SK-N-SH (cell line): ENCODE measurements around the gene CYFIP1. TPM values are rescaled to one million over a fixed set of nuclear protein-coding genes. Genes with fewer than 3 reads are reported as not detected.

ENCODE experiments used
- CTCF ChIA-PET: fragments of 300-600, 350-600 bp; formaldehyde crosslinking; extraction: SDS; loops from one replicate; lab custom pipeline; 2021; lab: Yijun Ruan, JAX
- POLR2A ChIA-PET: fragments of 350-600 bp; sonication (Branson Sonifier 250); formaldehyde crosslinking; extraction: SDS; loops from one replicate; lab custom pipeline; 2020; ENCODE audit warnings: antibody characterized with exemption, inconsistent platforms; lab: Yijun Ruan, JAX
- DNase-seq: peaks from one replicate; pipeline ENCODE4 v3.0.0; 2012
- H2AFZ ChIP-seq: fragments of 200-600 bp; sonication (generic); 2 replicates; pipeline ENCODE4 v1.8.1; 2016; ENCODE audit warnings: antibody characterized with exemption, mild to moderate bottlenecking, low read depth
- H3F3A ChIP-seq: fragments of 200-600 bp; sonication (generic); replicated peaks from 2 replicates; pipeline ENCODE3; 2016; ENCODE audit warnings: antibody characterized with exemption, mild to moderate bottlenecking; ENCODE audit not compliant: insufficient read depth
- H3K27ac ChIP-seq, 2 experiments: fragments of 200-500 bp in 1 of 2; fragments of 200-600 bp in 1 of 2; sonication (Bioruptor generic) in 1 of 2; sonication (generic), shearing (Covaris generic) in 1 of 2; 2 replicates each; pipeline versions ENCODE4 v1.5.1 to v1.6.1; 2014 to 2016; ENCODE audit warnings: low read depth in 2 of 2, inconsistent platforms in 1 of 2, low read length in 1 of 2, mild to moderate bottlenecking in 1 of 2, mixed read lengths in 1 of 2
- H3K27me3 ChIP-seq: fragments of 200-600 bp; sonication (generic), shearing (Covaris generic); 2 replicates; pipeline ENCODE4 v1.6.1; 2016; ENCODE audit warnings: mixed run types; ENCODE audit not compliant: insufficient read depth
- H3K36me3 ChIP-seq, 2 experiments: fragments of 200-500 bp in 1 of 2; fragments of 200-600 bp in 1 of 2; sonication (Bioruptor generic) in 1 of 2; sonication (generic) in 1 of 2; replicated peaks in 1 of 2; 2 replicates each; pipeline versions ENCODE3 to v1.5.1; 2014 to 2016; ENCODE audit warnings: low read length in 1 of 2, mild to moderate bottlenecking in 1 of 2; ENCODE audit not compliant: insufficient read depth in 2 of 2, control insufficient read depth in 1 of 2
- H3K4me1 ChIP-seq, 2 experiments: fragments of 200-500 bp in 1 of 2; fragments of 200-600 bp in 1 of 2; sonication (Bioruptor generic) in 1 of 2; sonication (generic), shearing (Covaris generic) in 1 of 2; 2 replicates each; pipeline versions ENCODE4 v1.5.1 to v1.6.1; 2014 to 2016; ENCODE audit warnings: low read depth in 1 of 2, low read length in 1 of 2, mixed run types in 1 of 2; ENCODE audit not compliant: insufficient read depth in 2 of 2, control insufficient read depth in 1 of 2
- H3K4me2 ChIP-seq: fragments of 200-600 bp; sonication (generic), shearing (Covaris generic); 2 replicates; pipeline ENCODE4 v1.6.1; 2017; ENCODE audit warnings: mixed run types
- H3K4me3 ChIP-seq, 2 experiments: fragments of 200-500 bp in 1 of 2; fragments of 200-600 bp in 1 of 2; sonication (Bioruptor generic) in 1 of 2; sonication (generic), shearing (Covaris generic) in 1 of 2; 2 replicates each; pipeline versions ENCODE4 v1.5.1 to v1.8.1; 2014 to 2016; ENCODE audit warnings: low read depth in 2 of 2, inconsistent platforms in 1 of 2, low read length in 1 of 2, mild to moderate bottlenecking in 1 of 2, mixed read lengths in 1 of 2, moderate library complexity in 1 of 2
- H3K79me2 ChIP-seq: fragments of 200-600 bp; sonication (generic); 2 replicates; pipeline ENCODE4 v1.8.1; 2017; ENCODE audit warnings: mild to moderate bottlenecking; ENCODE audit not compliant: insufficient read depth
- H3K9ac ChIP-seq: fragments of 200-600 bp; sonication (generic); 2 replicates; pipeline ENCODE4 v1.6.1; 2017; ENCODE audit warnings: mixed run types
- H3K9me2 ChIP-seq: fragments of 200-600 bp; sonication (generic); 2 replicates; pipeline ENCODE4 v1.6.1; 2017; ENCODE audit warnings: mixed run types
- H3K9me3 ChIP-seq: fragments of 200-600 bp; sonication (generic); 2 replicates; pipeline ENCODE4 v1.6.1; 2017; ENCODE audit warnings: mixed run types, mild to moderate bottlenecking, moderate library complexity
- H4K20me1 ChIP-seq: fragments of 200-600 bp; sonication (generic); 2 replicates; pipeline ENCODE4 v1.6.1; 2017; ENCODE audit warnings: mild to moderate bottlenecking, mixed run types; ENCODE audit not compliant: insufficient read depth
- CHD2 ChIP-seq: fragments of 150-350 bp; IDR thresholded peaks from 2 replicates; pipeline ENCODE4 v1.6.1; 2018; ENCODE audit warnings: low read length; ENCODE audit not compliant: partially characterized antibody
- ELF1 ChIP-seq: IDR thresholded peaks from 2 replicates; pipeline ENCODE4 v1.4.0; 2012
- FOXJ3 ChIP-seq: sonication (generic); formaldehyde crosslinking; IDR thresholded peaks from 2 replicates; pipeline ENCODE4 v1.5.1; 2020; ENCODE audit warnings: mild to moderate bottlenecking, missing genetic modification reagents
- GABPA ChIP-seq: IDR thresholded peaks from 2 replicates; pipeline ENCODE4 v1.4.0; 2012; ENCODE audit warnings: low read depth, mild to moderate bottlenecking
- IRF3 ChIP-seq: fragments of 150-350 bp; IDR thresholded peaks from 2 replicates; pipeline ENCODE4 v1.6.1; 2016; ENCODE audit warnings: mild to moderate bottlenecking, low read depth, low read length
- JUND ChIP-seq: IDR thresholded peaks from 2 replicates; pipeline ENCODE4 v1.4.0; 2012
- MEF2A ChIP-seq: IDR thresholded peaks from 2 replicates; pipeline ENCODE4 v1.4.0; 2012; ENCODE audit warnings: low read depth, borderline replicate concordance
- MXI1 ChIP-seq: IDR thresholded peaks from 2 replicates; pipeline ENCODE4 v1.6.1; 2012; ENCODE audit warnings: mild to moderate bottlenecking, low read depth, low read length, improper control_type of control experiment
- NRF1 ChIP-seq: IDR thresholded peaks from 2 replicates; pipeline ENCODE4 v1.6.1; 2012; ENCODE audit warnings: low read depth, mild to moderate bottlenecking, low read length
- SIN3A ChIP-seq: IDR thresholded peaks from 2 replicates; pipeline ENCODE4 v1.6.1; 2012; ENCODE audit warnings: low read depth, mild to moderate bottlenecking, low read length, moderate library complexity, borderline replicate concordance
- SMC3 ChIP-seq: IDR thresholded peaks from 2 replicates; pipeline ENCODE4 v1.6.1; 2012; ENCODE audit warnings: low read depth, low read length, improper control_type of control experiment
- TAF1 ChIP-seq: IDR thresholded peaks from 2 replicates; pipeline ENCODE4 v1.6.1; 2012; ENCODE audit warnings: low read depth, mild to moderate bottlenecking, low read length, moderate library complexity, borderline replicate concordance
- WGBS: methylation state at CpG from one replicate; pipeline ENCODE4 v1.1.6; 2017; ENCODE audit warnings: low lambda C conversion rate; 5-methylcytosine and 5-hydroxymethylcytosine counted together
- polyA plus RNA-seq, 3 experiments: library from polyadenylated mRNA; depleted of rRNA; stranded (reverse); fragments of >200 nt; gene quantifications; 2 replicates each; pipeline ENCODE4 v1.2.3, GENCODE V29; 2012
- TF ChIP-seq, protein P1 (sequence below): fragments of 200-600 bp; sonication (generic); IDR thresholded peaks from 2 replicates; pipeline ENCODE4 v1.6.1; 2017; ENCODE audit warnings: antibody characterized with exemption, mild to moderate bottlenecking, moderate library complexity
- TF ChIP-seq, protein P2 (sequence below): IDR thresholded peaks from 2 replicates; pipeline ENCODE4 v1.6.1; 2012; ENCODE audit warnings: mild to moderate bottlenecking, low read depth, low read length, moderate library complexity

CYFIP1 gene
- polyA plus RNA-seq, 1 of the 3 experiments (the other 2 are of a cell fraction) = 53.4 TPM

GRCh38 chr15:22884344-22884743, 95.8 kb downstream of the CYFIP1 start:
- 80% methylated on average over 1 of the region's 1 CpG for WGBS
- Histone ChIP-seq H3K9me2 (no peaks in the 10 kb centered on the region), H3K79me2 (peaks cover 4% of the 10 kb centered on the region; the same call in 1 of the 2 replicates)
- TF ChIP-seq, protein P1, sequence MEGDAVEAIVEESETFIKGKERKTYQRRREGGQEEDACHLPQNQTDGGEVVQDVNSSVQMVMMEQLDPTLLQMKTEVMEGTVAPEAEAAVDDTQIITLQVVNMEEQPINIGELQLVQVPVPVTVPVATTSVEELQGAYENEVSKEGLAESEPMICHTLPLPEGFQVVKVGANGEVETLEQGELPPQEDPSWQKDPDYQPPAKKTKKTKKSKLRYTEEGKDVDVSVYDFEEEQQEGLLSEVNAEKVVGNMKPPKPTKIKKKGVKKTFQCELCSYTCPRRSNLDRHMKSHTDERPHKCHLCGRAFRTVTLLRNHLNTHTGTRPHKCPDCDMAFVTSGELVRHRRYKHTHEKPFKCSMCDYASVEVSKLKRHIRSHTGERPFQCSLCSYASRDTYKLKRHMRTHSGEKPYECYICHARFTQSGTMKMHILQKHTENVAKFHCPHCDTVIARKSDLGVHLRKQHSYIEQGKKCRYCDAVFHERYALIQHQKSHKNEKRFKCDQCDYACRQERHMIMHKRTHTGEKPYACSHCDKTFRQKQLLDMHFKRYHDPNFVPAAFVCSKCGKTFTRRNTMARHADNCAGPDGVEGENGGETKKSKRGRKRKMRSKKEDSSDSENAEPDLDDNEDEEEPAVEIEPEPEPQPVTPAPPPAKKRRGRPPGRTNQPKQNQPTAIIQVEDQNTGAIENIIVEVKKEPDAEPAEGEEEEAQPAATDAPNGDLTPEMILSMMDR = peak; percentile 27; the same call in 1 of the 2 replicates
- no peak for TF ChIP-seq MEF2A
- TF ChIP-seq, all 33 proteins: peak for 1
- Histone ChIP-seq H3K36me3 (peaks cover 21 to 28% of the 10 kb centered on the region in 2 experiments), H3K4me1 (peaks cover 0 to 8% of the 10 kb centered on the region in 2 experiments; a peak in 1 of 4 replicates), H3K9me3 (no peaks in the 10 kb centered on the region), H2AFZ (no peak overlapping the region), H3K4me2 (no peak overlapping the region), H3K9ac (no peak overlapping the region), H3K27ac (no peak overlapping the region), H3K4me3 (no peak overlapping the region), H3F3A (peaks cover 14% of the 10 kb centered on the region), H4K20me1 (peaks cover 12% of the 10 kb centered on the region), H3K27me3 (no peaks in the 10 kb centered on the region)
- CTCF ChIA-PET = no interaction called here
- DNase-seq = no peak
- POLR2A ChIA-PET = no interaction called here

DNA sequence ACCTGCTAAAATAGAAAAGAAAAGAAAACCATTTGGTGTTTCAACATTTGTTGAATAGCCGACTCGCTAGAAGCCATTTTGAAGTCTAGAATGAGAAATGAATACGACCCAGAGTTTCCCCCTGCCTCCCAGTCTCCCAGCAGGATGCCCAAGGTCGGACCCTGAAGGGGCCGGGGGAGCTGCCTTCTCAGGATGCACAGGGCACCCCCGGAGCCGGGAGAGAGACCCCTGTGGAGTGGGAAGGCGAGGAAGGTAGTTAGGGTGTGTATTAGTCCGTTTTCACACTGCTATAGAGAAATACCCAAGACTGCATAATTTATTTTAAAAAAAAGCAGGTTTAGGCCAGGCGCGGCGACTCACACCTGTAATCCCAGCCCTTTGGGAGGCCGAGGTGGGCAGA, 97.0 kb downstream of the CYFIP1 start:
- no peak overlapping the region for H3K9ac ChIP-seq
- ChIA-PET POLR2A (no interaction called here), CTCF (no interaction called here)
- peaks cover 1 to 8% of the 10 kb centered on the region in 2 experiments; a peak in 2 of 4 replicates for H3K4me1 ChIP-seq
- peaks cover 5% of the 10 kb centered on the region for H3F3A ChIP-seq
- H3K79me2 ChIP-seq = peaks cover 4% of the 10 kb centered on the region; the same call in 1 of the 2 replicates
- H3K36me3 ChIP-seq = peaks cover 21 to 33% of the 10 kb centered on the region in 2 experiments
- no peak overlapping the region for H3K27ac ChIP-seq
- no peaks in the 10 kb centered on the region for H3K9me3 ChIP-seq
- H3K4me2 ChIP-seq = no peak overlapping the region
- H2AFZ ChIP-seq = no peak overlapping the region
- no peak for DNase-seq
- H3K9me2 ChIP-seq = no peaks in the 10 kb centered on the region
- H3K4me3 ChIP-seq = no peak overlapping the region
- H4K20me1 ChIP-seq = peaks cover 12% of the 10 kb centered on the region
- TF ChIP-seq NRF1 (no peak), SIN3A (no peak), FOXJ3 (CRISPR knock-in tag) (no peak), GABPA (no peak), JUND (no peak), ELF1 (no peak), MEF2A (no peak), SMC3 (no peak), IRF3 (no peak), MXI1 (no peak), TAF1 (no peak), CHD2 (no peak)
- TF ChIP-seq, protein P2, sequence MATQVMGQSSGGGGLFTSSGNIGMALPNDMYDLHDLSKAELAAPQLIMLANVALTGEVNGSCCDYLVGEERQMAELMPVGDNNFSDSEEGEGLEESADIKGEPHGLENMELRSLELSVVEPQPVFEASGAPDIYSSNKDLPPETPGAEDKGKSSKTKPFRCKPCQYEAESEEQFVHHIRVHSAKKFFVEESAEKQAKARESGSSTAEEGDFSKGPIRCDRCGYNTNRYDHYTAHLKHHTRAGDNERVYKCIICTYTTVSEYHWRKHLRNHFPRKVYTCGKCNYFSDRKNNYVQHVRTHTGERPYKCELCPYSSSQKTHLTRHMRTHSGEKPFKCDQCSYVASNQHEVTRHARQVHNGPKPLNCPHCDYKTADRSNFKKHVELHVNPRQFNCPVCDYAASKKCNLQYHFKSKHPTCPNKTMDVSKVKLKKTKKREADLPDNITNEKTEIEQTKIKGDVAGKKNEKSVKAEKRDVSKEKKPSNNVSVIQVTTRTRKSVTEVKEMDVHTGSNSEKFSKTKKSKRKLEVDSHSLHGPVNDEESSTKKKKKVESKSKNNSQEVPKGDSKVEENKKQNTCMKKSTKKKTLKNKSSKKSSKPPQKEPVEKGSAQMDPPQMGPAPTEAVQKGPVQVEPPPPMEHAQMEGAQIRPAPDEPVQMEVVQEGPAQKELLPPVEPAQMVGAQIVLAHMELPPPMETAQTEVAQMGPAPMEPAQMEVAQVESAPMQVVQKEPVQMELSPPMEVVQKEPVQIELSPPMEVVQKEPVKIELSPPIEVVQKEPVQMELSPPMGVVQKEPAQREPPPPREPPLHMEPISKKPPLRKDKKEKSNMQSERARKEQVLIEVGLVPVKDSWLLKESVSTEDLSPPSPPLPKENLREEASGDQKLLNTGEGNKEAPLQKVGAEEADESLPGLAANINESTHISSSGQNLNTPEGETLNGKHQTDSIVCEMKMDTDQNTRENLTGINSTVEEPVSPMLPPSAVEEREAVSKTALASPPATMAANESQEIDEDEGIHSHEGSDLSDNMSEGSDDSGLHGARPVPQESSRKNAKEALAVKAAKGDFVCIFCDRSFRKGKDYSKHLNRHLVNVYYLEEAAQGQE = no peak
- H3K27me3 ChIP-seq = no peaks in the 10 kb centered on the region
- WGBS = 96% methylated on average over 13 of the region's 13 CpGs
